GM19463 (cell line): Measurements from ENCODE around the gene PPP1R14C.

ENCODE experiments used
- ATAC-seq: cut with Tn5 transposase; IDR thresholded peaks from one replicate; pipeline ENCODE4 v1.9.1; 2021; ENCODE audit warnings: mild to moderate bottlenecking, moderate library complexity; ENCODE audit not compliant: unreplicated experiment

PPP1R14C gene

DNA sequence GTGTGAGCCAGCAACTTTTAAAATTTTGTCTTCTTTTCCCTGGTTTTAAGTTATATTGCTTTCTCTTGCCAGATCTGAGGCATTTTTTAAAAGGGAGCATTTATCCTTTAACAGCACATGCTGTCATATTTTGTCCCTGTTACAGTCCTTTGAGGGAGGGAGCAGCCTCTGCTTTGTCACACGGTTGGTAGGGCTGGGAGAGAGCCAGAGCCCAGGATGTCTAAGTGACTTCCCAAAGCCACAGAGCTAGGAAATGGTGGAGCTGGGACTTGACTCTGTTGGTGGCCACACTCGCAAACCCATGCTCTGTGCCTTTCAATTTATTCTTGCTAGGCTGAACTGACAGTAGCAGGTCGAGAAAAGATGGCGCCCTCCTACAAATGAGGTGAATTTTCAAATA is 145.6 kb downstream of the PPP1R14C start:
- no peak for ATAC-seq

GRCh38 chr6:150289454-150290071 is 146.7 kb downstream of the PPP1R14C start:
- no peak for ATAC-seq

- ATAC-seq = no peak
These were observed 147.6 kb downstream of the PPP1R14C start for GRCh38 chr6:150290429-150290828.

- no peak for ATAC-seq
These were observed 149.3 kb downstream of the PPP1R14C start for GRCh38 chr6:150291968-150292710.

- no peak for ATAC-seq
These were observed 150.2 kb downstream of the PPP1R14C start for GRCh38 chr6:150293019-150293418.

DNA sequence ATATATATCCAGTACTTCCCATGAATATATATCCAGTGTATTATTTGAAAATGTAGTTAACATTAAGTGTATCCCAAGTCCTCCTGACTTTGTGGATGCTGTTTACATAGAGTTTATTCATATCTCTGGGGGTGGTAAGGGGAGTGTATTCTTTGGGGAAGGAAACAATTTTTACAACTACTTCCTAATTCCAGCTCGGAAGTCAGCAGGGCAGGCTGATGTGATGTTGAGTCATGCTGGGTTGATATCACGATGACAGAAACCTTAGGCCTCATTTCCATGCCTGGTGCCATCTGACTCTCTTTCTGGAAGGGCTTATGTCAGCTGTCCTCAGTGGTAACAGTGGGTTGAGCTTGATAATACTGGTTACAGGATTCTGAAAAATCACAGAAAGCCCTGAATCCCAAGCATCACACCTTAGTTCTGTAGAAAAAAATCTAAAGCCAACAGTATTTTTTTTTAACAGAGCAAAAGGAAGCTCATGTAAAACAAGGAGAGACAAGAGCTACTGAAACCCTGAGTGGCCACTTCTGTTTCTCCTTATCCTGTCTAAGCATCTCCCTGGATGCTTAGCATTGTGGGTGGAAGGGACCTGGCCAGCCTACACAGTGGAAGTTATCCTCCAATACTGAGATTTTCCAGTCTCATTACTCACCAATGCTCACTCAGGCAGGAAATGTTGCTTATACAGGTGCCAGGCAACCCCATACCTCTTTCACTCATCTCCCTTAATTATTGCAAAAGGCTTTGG is 150.8 kb downstream of the PPP1R14C start:
- no peak for ATAC-seq

DNA sequence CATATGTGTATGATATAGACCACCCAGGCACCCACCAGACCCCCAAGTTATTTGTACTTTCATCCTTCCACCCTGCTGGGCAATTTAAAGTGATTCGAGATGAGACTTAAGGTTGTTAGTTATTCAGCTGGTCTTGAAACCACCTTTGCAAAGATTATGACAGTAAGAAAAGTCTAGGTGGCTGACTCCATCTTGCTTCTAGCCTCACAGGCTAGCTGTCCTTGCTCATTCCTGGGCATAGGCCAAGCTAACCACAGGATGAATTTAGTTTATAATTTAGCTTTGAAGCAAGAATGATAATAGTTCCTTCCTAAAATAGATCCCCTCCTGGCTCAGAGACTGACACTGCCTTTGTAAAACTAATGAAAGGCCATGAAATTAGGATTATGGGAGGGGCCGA is 154.0 kb downstream of the PPP1R14C start:
- ATAC-seq = no peak

DNA sequence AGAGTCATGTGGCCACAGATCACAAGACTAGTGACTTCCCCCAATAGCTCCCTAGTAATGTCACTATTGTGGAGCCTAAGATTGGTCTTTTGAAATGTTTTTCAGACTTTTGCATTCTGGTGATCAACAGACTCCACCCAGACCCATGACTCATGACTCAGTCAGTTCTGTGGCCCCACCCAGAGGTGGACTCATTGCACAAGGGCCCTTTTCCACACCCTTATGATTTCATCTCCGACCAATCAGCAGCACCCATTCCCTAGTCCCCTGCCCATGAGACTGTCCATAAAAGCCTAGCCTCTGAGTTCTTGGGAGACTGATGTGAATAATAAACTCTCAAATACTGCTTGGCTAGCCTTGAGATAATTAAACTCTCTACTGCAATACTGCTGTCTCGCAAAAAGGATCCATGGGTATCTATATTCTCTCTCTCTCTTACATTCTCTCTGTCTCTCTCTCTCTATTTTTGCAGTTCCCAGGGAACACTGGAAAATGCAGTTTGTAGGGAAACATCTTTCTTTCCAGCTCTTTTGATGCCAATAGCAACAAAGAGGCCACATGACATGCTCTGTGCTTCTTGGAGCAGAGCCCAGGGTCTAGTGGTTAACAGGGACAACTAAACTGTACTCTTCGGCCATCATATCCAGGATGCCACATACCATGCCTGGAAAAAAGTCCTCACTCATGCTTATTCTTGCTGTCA is 154.6 kb downstream of the PPP1R14C start:
- ATAC-seq = no peak

GRCh38 chr6:150298030-150298380 is 155.2 kb downstream of the PPP1R14C start:
- no peak for ATAC-seq

DNA sequence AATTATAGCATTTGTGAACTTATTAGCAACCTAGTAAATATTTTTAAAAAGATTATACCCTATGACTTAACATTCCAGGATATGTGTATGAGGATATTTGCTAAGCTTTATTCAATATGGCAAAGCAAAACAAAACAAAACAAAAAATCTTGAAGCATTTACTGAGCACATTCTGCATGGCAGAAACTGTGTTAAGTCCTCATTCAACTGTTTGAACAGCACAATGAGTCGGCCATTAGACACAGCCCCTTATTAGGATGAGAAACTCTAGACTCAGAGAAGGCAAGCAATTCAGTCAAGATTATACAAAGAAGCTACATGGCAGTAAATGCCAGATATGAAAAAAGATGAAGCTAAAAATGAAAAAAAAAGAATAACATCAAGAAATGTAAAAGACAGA is 155.8 kb downstream of the PPP1R14C start:
- ATAC-seq = no peak
